Measurements from ENCODE around the gene DOK4. TPM values are rescaled to one million over a fixed set of nuclear protein-coding genes. Genes with fewer than 3 reads are reported as not detected.

The DOK4 gene
- total RNA-seq, 1 donor from 2014 or later: 17.6 TPM

GRCh38 chr16:57513371-57514102 lies 27.2 kb upstream of the DOK4 start:
- Histone ChIP-seq H3K27me3 (ENCODE audit: control insufficient read depth, insufficient read depth, low read length) (peaks cover 3% of the 10 kb centered on the region), H3K4me3 (ENCODE audit: low read depth, low read length) (no peak overlapping the region), H3K36me3 (ENCODE audit: control insufficient read depth, insufficient read depth, low read length) (no peaks in the 10 kb centered on the region)
- DNase-seq (ENCODE audit: low read depth): no peak
- TF ChIP-seq, protein P1, sequence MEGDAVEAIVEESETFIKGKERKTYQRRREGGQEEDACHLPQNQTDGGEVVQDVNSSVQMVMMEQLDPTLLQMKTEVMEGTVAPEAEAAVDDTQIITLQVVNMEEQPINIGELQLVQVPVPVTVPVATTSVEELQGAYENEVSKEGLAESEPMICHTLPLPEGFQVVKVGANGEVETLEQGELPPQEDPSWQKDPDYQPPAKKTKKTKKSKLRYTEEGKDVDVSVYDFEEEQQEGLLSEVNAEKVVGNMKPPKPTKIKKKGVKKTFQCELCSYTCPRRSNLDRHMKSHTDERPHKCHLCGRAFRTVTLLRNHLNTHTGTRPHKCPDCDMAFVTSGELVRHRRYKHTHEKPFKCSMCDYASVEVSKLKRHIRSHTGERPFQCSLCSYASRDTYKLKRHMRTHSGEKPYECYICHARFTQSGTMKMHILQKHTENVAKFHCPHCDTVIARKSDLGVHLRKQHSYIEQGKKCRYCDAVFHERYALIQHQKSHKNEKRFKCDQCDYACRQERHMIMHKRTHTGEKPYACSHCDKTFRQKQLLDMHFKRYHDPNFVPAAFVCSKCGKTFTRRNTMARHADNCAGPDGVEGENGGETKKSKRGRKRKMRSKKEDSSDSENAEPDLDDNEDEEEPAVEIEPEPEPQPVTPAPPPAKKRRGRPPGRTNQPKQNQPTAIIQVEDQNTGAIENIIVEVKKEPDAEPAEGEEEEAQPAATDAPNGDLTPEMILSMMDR (IDR thresholded peaks at IDR 0.05; ENCODE audit: insufficient read depth, low read length, severe bottlenecking): no peak
- no peak for FAIRE-seq

DNA sequence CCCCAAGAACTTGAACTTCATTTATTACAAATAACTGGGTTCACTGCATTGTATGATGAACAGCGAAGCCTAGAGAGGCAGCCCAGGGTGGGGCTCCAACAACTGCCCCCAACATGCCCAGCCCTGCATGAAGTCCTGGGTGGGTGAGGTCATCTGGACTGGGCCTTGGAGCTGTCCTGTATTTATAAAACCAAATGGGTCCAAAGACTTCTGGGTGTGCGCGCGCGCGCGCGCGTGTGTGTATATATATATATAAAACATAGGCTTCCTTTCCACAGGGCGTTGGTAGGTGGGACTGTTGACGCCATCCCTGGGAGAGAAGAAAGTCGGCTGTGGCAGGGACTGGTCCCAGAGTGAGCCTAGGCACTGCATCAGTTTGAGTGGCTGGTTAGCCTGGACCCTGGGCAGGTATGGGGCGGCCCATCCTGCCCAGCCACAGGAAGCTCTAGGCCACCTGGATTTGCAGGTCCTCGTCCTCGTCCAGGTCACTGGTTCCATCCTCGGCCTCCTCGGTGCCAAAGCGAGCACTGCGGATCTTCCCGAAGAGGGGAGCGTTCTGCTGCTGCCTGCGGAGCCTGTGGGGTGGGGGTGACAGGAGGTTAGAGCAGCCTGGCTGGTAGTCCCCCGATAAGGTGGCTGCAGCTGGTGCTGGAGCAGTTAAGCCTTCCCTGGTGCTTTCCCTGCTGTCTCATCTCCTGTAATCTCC lies 26.2 kb upstream of the DOK4 start:
- no peak for FAIRE-seq
- Histone ChIP-seq H3K36me3 (ENCODE audit: control insufficient read depth, insufficient read depth, low read length) (no peaks in the 10 kb centered on the region), H3K4me3 (ENCODE audit: low read depth, low read length) (no peak overlapping the region), H3K27me3 (ENCODE audit: control insufficient read depth, insufficient read depth, low read length) (peaks cover 3% of the 10 kb centered on the region)
- DNase-seq (ENCODE audit: low read depth): no peak
- TF ChIP-seq, protein P1 (IDR thresholded peaks at IDR 0.05; ENCODE audit: insufficient read depth, low read length, severe bottlenecking): no peak

- Histone ChIP-seq H3K27me3 (ENCODE audit: control insufficient read depth, insufficient read depth, low read length) (peaks cover 3% of the 10 kb centered on the region), H3K4me3 (ENCODE audit: low read depth, low read length) (no peak overlapping the region), H3K36me3 (ENCODE audit: control insufficient read depth, insufficient read depth, low read length) (no peaks in the 10 kb centered on the region)
- DNase-seq (ENCODE audit: low read depth) (no peak), FAIRE-seq (no peak)
- TF ChIP-seq, protein P1 (IDR thresholded peaks at IDR 0.05; ENCODE audit: insufficient read depth, low read length, severe bottlenecking): no peak
Measured at GRCh38 chr16:57510016-57510871, 24.0 kb upstream of the DOK4 start.

GRCh38 chr16:57509231-57509923 lies 23.1 kb upstream of the DOK4 start:
- Histone ChIP-seq H3K36me3 (ENCODE audit: control insufficient read depth, insufficient read depth, low read length) (no peaks in the 10 kb centered on the region), H3K4me3 (ENCODE audit: low read depth, low read length) (no peak overlapping the region), H3K27me3 (ENCODE audit: control insufficient read depth, insufficient read depth, low read length) (peaks cover 3% of the 10 kb centered on the region)
- TF ChIP-seq, protein P1 (IDR thresholded peaks at IDR 0.05; ENCODE audit: insufficient read depth, low read length, severe bottlenecking): no peak
- DNase-seq (ENCODE audit: low read depth) (no peak), FAIRE-seq (no peak)

GRCh38 chr16:57508035-57508425 lies 21.7 kb upstream of the DOK4 start:
- FAIRE-seq: no peak
- Histone ChIP-seq H3K4me3 (ENCODE audit: low read depth, low read length) (no peak overlapping the region), H3K27me3 (ENCODE audit: control insufficient read depth, insufficient read depth, low read length) (peaks cover 5% of the 10 kb centered on the region), H3K36me3 (ENCODE audit: control insufficient read depth, insufficient read depth, low read length) (no peaks in the 10 kb centered on the region)
- TF ChIP-seq, protein P1 (IDR thresholded peaks at IDR 0.05; ENCODE audit: insufficient read depth, low read length, severe bottlenecking): no peak
- no peak for DNase-seq (ENCODE audit: low read depth)

Data from bronchial epithelial cell (primary cell).